Adrenal gland (tissue), 5 donors: ENCODE results near the gene EDEM2.

ENCODE experiments used
- CTCF ChIP-seq, 6 experiments: fragments of 450-650 bp in 4 of 6; fragments of 200-600 bp in 2 of 6; sonication (generic) in 1 of 6; IDR thresholded peaks; 1 replicate in 5 of 6; 2 replicates in 1 of 6; pipeline versions ENCODE4 v1.5.1 to v1.8.0; 2016 to 2021; ENCODE audit warnings: antibody characterized with exemption in 6 of 6, mild to moderate bottlenecking in 2 of 6, moderate library complexity in 1 of 6
- POLR2A ChIP-seq, 2 donors: fragments of 450-650 bp; IDR thresholded peaks; one replicate each; pipeline ENCODE4 v1.6.1; 2017; ENCODE audit warnings: antibody characterized with exemption in 2 of 2, mild to moderate bottlenecking in 2 of 2, moderate library complexity in 1 of 2
- donor health status: DM: no; HTN: no; CAD: no.

- TF ChIP-seq POLR2A (IDR thresholded peaks at IDR 0.05) (no peak), CTCF (IDR thresholded peaks at IDR 0.05) (no peak)
These were observed 27.0 kb downstream of the EDEM2 start for GRCh38 chr20:35120012-35120701.
